ENCODE data around the gene BTK. TPM values are rescaled to one million over a fixed set of nuclear protein-coding genes. Genes with fewer than 3 reads are reported as not detected.
"Not testable (repeated sequence)": the region's sequence is repeated elsewhere in the genome, so short reads cannot be mapped to it uniquely, and the experiment has no call there.

Gene BTK
- total RNA-seq, 2 donors from 2014 or later: 0.48 to 1.7 TPM

DNA sequence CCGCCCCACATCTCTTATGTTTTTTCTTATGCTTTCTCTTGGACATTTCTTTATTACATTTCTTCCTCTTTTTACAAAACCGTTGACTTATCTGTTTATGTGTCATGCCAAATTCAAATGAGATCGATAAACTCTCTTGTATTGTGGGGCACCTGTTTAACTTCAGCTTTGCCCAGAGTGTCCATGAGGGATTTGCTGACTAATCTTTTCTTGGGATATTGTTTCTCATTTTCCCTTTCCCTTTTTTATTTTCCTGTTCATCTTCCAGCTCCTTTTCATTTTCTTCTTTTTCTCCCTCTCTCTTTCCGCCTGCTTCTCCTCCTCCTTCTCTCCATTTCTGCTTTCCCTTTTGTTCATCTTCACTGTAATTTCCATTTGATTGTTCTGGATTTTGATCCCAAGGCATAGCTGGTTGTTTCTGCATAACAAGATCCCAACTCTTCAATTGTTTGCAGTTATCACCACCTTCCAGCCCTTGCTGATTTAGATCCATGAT, 48.2 kb downstream of the BTK start:
- H3K4me1 Mint-ChIP-seq: no peaks in the 10 kb centered on the region
- H3K27ac Mint-ChIP-seq: no peak overlapping the region
- no peaks in the 10 kb centered on the region for H3K27me3 Mint-ChIP-seq
- no peak for ATAC-seq (replicated peaks)
- peaks cover 9% of the 10 kb centered on the region for H3K36me3 Mint-ChIP-seq (ENCODE audit: low read depth)
- no peaks in the 10 kb centered on the region for H3K9me3 Mint-ChIP-seq
- H3K4me3 Mint-ChIP-seq: no peak overlapping the region

DNA sequence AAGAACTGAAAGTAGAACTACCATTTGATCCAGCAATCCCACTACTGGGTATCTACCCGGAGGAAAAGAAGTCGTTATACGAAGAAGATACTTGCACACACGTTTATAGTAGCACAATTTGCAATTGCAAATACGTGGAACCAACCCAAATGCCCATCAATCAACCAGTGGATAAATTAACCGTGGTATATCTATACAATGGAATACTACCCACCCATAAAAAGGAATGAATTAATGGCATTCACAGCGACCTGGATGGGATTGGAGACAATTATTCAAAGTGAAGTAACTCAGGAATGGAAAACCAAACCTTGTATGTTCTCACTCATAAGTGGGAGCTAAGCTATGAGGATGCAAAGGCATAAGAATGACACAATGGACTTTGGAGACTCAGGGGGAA, 51.7 kb downstream of the BTK start:
- not testable (repeated sequence) for H3K4me3 Mint-ChIP-seq; H3K27ac Mint-ChIP-seq; H3K36me3 Mint-ChIP-seq (ENCODE audit: low read depth); H3K4me1 Mint-ChIP-seq; ATAC-seq (replicated peaks); H3K9me3 Mint-ChIP-seq; H3K27me3 Mint-ChIP-seq

DNA sequence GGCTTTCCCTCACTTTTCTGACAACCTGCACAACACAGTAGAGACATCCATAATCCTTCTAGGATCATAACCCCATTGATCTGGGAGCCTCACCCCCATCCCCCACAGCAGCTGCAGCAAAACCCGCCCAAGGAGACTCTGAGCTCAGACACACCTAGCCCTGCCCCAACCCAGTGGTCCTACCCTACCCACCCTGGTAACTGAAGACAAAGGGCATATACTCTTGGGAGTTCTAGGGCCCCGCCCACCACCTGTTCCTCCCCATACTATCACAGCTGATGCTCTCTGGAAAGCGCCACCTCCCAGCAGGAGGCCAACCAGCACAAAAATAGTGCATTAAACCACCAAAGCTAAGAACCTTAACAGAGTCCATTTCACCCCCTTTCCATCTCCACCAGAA, 59.4 kb downstream of the BTK start:
- not testable (repeated sequence) for H3K9me3 Mint-ChIP-seq; H3K27ac Mint-ChIP-seq; H3K4me3 Mint-ChIP-seq; H3K27me3 Mint-ChIP-seq; ATAC-seq (replicated peaks); H3K4me1 Mint-ChIP-seq; H3K36me3 Mint-ChIP-seq (ENCODE audit: low read depth)

DNA sequence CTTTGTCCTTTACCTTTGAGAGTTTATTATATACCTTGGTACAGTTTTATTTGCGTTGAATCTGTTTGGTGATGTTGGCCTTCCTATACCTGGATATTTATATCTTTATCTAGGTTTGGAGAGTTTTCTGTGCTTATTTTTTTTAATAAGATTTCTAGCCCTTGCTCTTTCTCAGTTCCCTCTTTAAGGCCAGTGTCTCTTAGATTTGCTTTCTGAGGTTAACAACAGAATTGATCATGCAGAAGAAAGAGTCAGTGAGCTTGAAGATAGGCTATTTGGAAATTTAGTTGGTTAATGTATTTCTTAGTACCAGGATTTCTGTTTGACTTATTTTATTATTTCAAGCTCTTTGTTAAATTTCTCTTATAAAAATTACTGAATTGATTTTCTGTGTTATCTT, 82.2 kb downstream of the BTK start:
- no peaks in the 10 kb centered on the region for H3K9me3 Mint-ChIP-seq
- H3K4me3 Mint-ChIP-seq: no peak overlapping the region
- no peaks in the 10 kb centered on the region for H3K36me3 Mint-ChIP-seq (ENCODE audit: low read depth)
- no peaks in the 10 kb centered on the region for H3K4me1 Mint-ChIP-seq
- no peaks in the 10 kb centered on the region for H3K27me3 Mint-ChIP-seq
- no peak for ATAC-seq (replicated peaks)
- no peak overlapping the region for H3K27ac Mint-ChIP-seq

Other genes with a start within 250 kb of the BTK start
- 1 to 10 TPM in 1 of 2 donors, under 1 TPM in 1; 0.90 to 1.6 TPM for gene DRP2, start 166.4 kb downstream of the BTK start, total RNA-seq
- under 1 TPM in 1 of 2 donors, not detected in 1; 0.11 TPM for gene TAF7L, start 94.9 kb downstream of the BTK start, total RNA-seq
- 10 to 100 TPM; 15.4 to 27.8 TPM for gene TIMM8A, start 37.4 kb downstream of the BTK start, total RNA-seq
- gene RPL36A, start 4.8 kb upstream of the BTK start, total RNA-seq: 100 to 1,000 TPM; 197 to 307 TPM
- gene GLA, start 21.7 kb upstream of the BTK start, total RNA-seq: 10 to 100 TPM; 64.9 to 67.2 TPM
- 10 to 100 TPM; 25.1 to 39.1 TPM for gene HNRNPH2, start 22.0 kb upstream of the BTK start, total RNA-seq
- gene ARMCX4, start 99.3 kb upstream of the BTK start, total RNA-seq: 10 to 100 TPM in 1 of 2 donors, 1 to 10 TPM in 1; 4.9 to 11.3 TPM
- gene ARMCX1, start 164.4 kb upstream of the BTK start, total RNA-seq: under 1 TPM; 0.64 to 0.95 TPM
- gene ARMCX6, start 231.8 kb upstream of the BTK start, total RNA-seq: 10 to 100 TPM; 38.4 to 40.5 TPM
- 10 to 100 TPM; 25.7 to 51.5 TPM for gene ARMCX3, start 237.0 kb upstream of the BTK start, total RNA-seq